ENCODE data around the gene RIPOR1. TPM values are rescaled to one million over a fixed set of nuclear protein-coding genes. Genes with fewer than 3 reads are reported as not detected.
A peak's percentile ranks its signal among the peaks of the same experiment; 100 is the strongest.

The RIPOR1 gene
- polyA plus RNA-seq, 1 donor: 18.9 TPM

- Histone ChIP-seq H3K36me3 (ENCODE audit: control insufficient read depth, insufficient read depth, low read length) (peaks cover 16% of the 10 kb centered on the region), H3K4me1 (ENCODE audit: control insufficient read depth, insufficient read depth, low read length) (peaks cover 24% of the 10 kb centered on the region), H3K4me3 (ENCODE audit: low read length) (no peak overlapping the region), H3K27me3 (ENCODE audit: control insufficient read depth, insufficient read depth, low read length) (peaks cover 55% of the 10 kb centered on the region), H3K9me3 (ENCODE audit: control insufficient read depth, low read depth, low read length) (peaks cover 6% of the 10 kb centered on the region), H3K27ac (ENCODE audit: low read length) (no peak overlapping the region)
- no peak for DNase-seq
- WGBS (ENCODE audit: insufficient coverage, low lambda C conversion rate): no CpG with 5 or more reads among the region's 4 CpGs
These were observed 10.6 kb downstream of the RIPOR1 start for GRCh38 chr16:67539271-67539670.

GRCh38 chr16:67539691-67540635 is 11.3 kb downstream of the RIPOR1 start:
- H3K27ac ChIP-seq (ENCODE audit: low read length): no peak overlapping the region

GRCh38 chr16:67540756-67541155 is 12.1 kb downstream of the RIPOR1 start:
- Histone ChIP-seq H3K27me3 (ENCODE audit: control insufficient read depth, insufficient read depth, low read length) (peaks cover 46% of the 10 kb centered on the region), H3K36me3 (ENCODE audit: control insufficient read depth, insufficient read depth, low read length) (peaks cover 23% of the 10 kb centered on the region), H3K4me3 (ENCODE audit: low read length) (no peak overlapping the region), H3K4me1 (ENCODE audit: control insufficient read depth, insufficient read depth, low read length) (peaks cover 24% of the 10 kb centered on the region), H3K27ac (ENCODE audit: low read length) (no peak overlapping the region), H3K9me3 (ENCODE audit: control insufficient read depth, low read depth, low read length) (peaks cover 6% of the 10 kb centered on the region)
- DNase-seq: no peak
- WGBS (ENCODE audit: insufficient coverage, low lambda C conversion rate): no CpG with 5 or more reads among the region's 1 CpG

More at GRCh38 chr16:67539691-67540635, 11.3 kb downstream of the RIPOR1 start:
- no peak for DNase-seq
- Histone ChIP-seq H3K4me1 (ENCODE audit: control insufficient read depth, insufficient read depth, low read length) (peaks cover 24% of the 10 kb centered on the region), H3K27me3 (ENCODE audit: control insufficient read depth, insufficient read depth, low read length) (peaks cover 54% of the 10 kb centered on the region), H3K9me3 (ENCODE audit: control insufficient read depth, low read depth, low read length) (peaks cover 6% of the 10 kb centered on the region), H3K36me3 (ENCODE audit: control insufficient read depth, insufficient read depth, low read length) (peaks cover 23% of the 10 kb centered on the region), H3K4me3 (ENCODE audit: low read length) (no peak overlapping the region)
- WGBS (ENCODE audit: insufficient coverage, low lambda C conversion rate): no CpG with 5 or more reads among the region's 27 CpGs

GRCh38 chr16:67541391-67542263 is 13.0 kb downstream of the RIPOR1 start:
- Histone ChIP-seq H3K27ac (ENCODE audit: low read length) (no peak overlapping the region), H3K9me3 (ENCODE audit: control insufficient read depth, low read depth, low read length) (peaks cover 6% of the 10 kb centered on the region), H3K4me1 (ENCODE audit: control insufficient read depth, insufficient read depth, low read length) (peaks cover 24% of the 10 kb centered on the region), H3K27me3 (ENCODE audit: control insufficient read depth, insufficient read depth, low read length) (peaks cover 37% of the 10 kb centered on the region), H3K36me3 (ENCODE audit: control insufficient read depth, insufficient read depth, low read length) (peaks cover 26% of the 10 kb centered on the region), H3K4me3 (ENCODE audit: low read length) (no peak overlapping the region)
- WGBS (ENCODE audit: insufficient coverage, low lambda C conversion rate): no CpG with 5 or more reads among the region's 14 CpGs
- DNase-seq: no peak

GRCh38 chr16:67542464-67542863 is 13.8 kb downstream of the RIPOR1 start:
- H3K4me3 ChIP-seq (ENCODE audit: low read length): no peak overlapping the region
- peaks cover 30% of the 10 kb centered on the region for H3K27me3 ChIP-seq (ENCODE audit: control insufficient read depth, insufficient read depth, low read length)
- H3K36me3 ChIP-seq (ENCODE audit: control insufficient read depth, insufficient read depth, low read length): peaks cover 29% of the 10 kb centered on the region
- H3K27ac ChIP-seq (ENCODE audit: low read length): no peak overlapping the region
- H3K9me3 ChIP-seq (ENCODE audit: control insufficient read depth, low read depth, low read length): peaks cover 2% of the 10 kb centered on the region
- DNase-seq: no peak
- peaks cover 23% of the 10 kb centered on the region for H3K4me1 ChIP-seq (ENCODE audit: control insufficient read depth, insufficient read depth, low read length)

DNA sequence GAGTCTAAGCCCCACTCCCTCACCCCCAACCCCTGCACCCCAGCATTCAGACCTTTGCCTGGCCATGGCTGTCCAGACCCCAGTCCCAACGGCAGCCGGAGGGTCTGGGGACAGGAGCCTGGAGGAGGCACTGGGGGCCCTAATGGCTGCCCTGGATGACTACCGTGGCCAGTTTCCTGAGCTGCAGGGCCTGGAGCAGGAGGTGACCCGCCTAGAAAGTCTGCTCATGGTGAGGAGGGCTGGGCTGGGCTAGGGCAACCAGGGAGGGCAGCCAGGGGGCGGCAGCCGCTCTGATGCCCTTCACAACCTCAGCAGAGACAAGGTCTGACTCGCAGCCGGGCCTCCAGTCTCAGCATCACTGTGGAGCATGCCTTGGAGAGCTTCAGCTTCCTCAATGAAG is 14.4 kb downstream of the RIPOR1 start:
- DNase-seq: peak in 1 of 2 donors; percentile 0
- no CpG with 5 or more reads among the region's 8 CpGs for WGBS (ENCODE audit: insufficient coverage, low lambda C conversion rate)
- Histone ChIP-seq H3K27me3 (ENCODE audit: control insufficient read depth, insufficient read depth, low read length) (peaks cover 26% of the 10 kb centered on the region), H3K4me3 (ENCODE audit: low read length) (no peak overlapping the region), H3K4me1 (ENCODE audit: control insufficient read depth, insufficient read depth, low read length) (peaks cover 21% of the 10 kb centered on the region), H3K9me3 (ENCODE audit: control insufficient read depth, low read depth, low read length) (peaks cover 2% of the 10 kb centered on the region), H3K27ac (ENCODE audit: low read length) (no peak overlapping the region), H3K36me3 (ENCODE audit: control insufficient read depth, insufficient read depth, low read length) (peaks cover 34% of the 10 kb centered on the region)

DNA sequence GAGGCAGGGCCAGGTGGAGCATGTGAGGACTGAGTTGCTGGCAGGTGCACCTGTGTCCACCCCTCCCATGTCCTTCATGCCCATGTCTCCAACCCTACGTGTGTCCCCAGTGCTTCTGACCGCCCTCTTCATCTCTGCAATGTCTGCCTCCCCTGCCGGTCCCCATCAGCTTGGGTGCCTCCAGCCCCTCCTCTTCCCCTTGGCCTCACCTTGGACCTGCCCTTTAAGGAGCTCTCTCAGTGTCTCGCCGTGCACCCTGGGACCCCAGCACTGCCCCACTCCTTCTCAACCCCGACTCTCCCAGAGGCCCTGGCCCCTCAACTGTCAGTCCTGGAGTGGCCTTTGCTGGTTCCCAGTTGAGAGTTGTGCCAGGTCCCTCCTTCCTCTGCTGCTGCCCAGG is 15.0 kb downstream of the RIPOR1 start:
- WGBS (ENCODE audit: insufficient coverage, low lambda C conversion rate): no CpG with 5 or more reads among the region's 6 CpGs
- Histone ChIP-seq H3K4me1 (ENCODE audit: control insufficient read depth, insufficient read depth, low read length) (peaks cover 16% of the 10 kb centered on the region), H3K27ac (ENCODE audit: low read length) (no peak overlapping the region), H3K36me3 (ENCODE audit: control insufficient read depth, insufficient read depth, low read length) (peaks cover 36% of the 10 kb centered on the region), H3K27me3 (ENCODE audit: control insufficient read depth, insufficient read depth, low read length) (peaks cover 20% of the 10 kb centered on the region), H3K4me3 (ENCODE audit: low read length) (no peak overlapping the region), H3K9me3 (ENCODE audit: control insufficient read depth, low read depth, low read length) (peaks cover under 1% of the 10 kb centered on the region)
- peak in 1 of 2 donors; percentile 1 for DNase-seq

- H3K9me3 ChIP-seq (ENCODE audit: control insufficient read depth, low read depth, low read length): no peaks in the 10 kb centered on the region
- H3K4me1 ChIP-seq (ENCODE audit: control insufficient read depth, insufficient read depth, low read length): peaks cover 8% of the 10 kb centered on the region
- peak in 1 of 2 donors; percentile 1 for DNase-seq
- WGBS (ENCODE audit: insufficient coverage, low lambda C conversion rate): no CpG with 5 or more reads among the region's 13 CpGs
- peaks cover 13% of the 10 kb centered on the region for H3K27me3 ChIP-seq (ENCODE audit: control insufficient read depth, insufficient read depth, low read length)
- H3K36me3 ChIP-seq (ENCODE audit: control insufficient read depth, insufficient read depth, low read length): peaks cover 39% of the 10 kb centered on the region
- H3K4me3 ChIP-seq (ENCODE audit: low read length): no peak overlapping the region
- H3K27ac ChIP-seq (ENCODE audit: low read length): no peak overlapping the region
These were observed 15.8 kb downstream of the RIPOR1 start for GRCh38 chr16:67544329-67544841.

- Histone ChIP-seq H3K4me3 (ENCODE audit: low read length) (no peak overlapping the region), H3K4me1 (ENCODE audit: control insufficient read depth, insufficient read depth, low read length) (peaks cover 1% of the 10 kb centered on the region), H3K27ac (ENCODE audit: low read length) (no peak overlapping the region), H3K27me3 (ENCODE audit: control insufficient read depth, insufficient read depth, low read length) (peaks cover 6% of the 10 kb centered on the region), H3K36me3 (ENCODE audit: control insufficient read depth, insufficient read depth, low read length) (peaks cover 37% of the 10 kb centered on the region), H3K9me3 (ENCODE audit: control insufficient read depth, low read depth, low read length) (no peaks in the 10 kb centered on the region)
- no CpG with 5 or more reads among the region's 15 CpGs for WGBS (ENCODE audit: insufficient coverage, low lambda C conversion rate)
- DNase-seq: peak in 1 of 2 donors; percentile 1
These were observed 16.4 kb downstream of the RIPOR1 start for GRCh38 chr16:67544844-67545664.
